Hematopoietic multipotent progenitor cell treated with erythropoietin and hydrocortisone succinate and interleukin-3 and kit ligand, for 8 days (in vitro differentiated cells): ENCODE data around the gene VCL.
A peak's percentile ranks its signal among the peaks of the same experiment; 100 is the strongest.

ENCODE experiments used
- DNase-seq: peaks from one replicate; pipeline ENCODE4 v3.0.0-alpha.2; 2015

Gene VCL

DNA sequence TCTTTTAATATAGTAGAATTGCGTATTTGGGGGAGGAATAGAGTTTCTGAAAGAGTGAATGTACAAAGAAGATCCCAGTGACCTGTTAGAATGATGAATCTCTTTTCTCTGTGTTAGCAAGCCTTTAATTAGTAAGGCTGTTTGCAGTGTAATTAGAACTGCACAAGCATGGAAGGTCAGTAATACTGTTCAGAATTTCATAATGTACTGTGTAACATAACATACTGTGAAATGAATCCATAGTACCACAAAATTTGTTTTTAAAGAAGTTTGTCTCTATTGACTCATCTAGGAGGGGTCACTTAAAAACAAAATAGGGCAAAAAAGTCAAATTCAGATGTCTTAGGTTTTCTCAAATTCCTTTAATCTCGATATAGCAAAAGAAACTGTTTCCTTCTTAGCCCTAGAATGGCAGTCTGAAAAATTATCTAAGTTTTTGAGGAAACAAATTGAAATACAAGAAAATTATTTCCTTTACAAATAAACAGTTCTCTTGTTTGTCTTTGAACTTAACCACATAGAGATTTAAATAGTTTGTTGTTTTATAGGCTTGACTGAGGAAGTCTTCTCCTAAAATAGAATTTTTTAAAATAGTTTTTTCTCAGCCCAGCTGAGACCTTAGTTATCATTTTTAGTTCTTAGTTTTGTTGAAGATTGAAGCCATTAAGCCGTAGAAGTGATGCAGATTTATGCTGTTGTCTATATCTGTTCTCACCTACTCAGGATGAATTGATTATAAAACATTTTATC is 165.6 kb downstream of the VCL start:
- no peak for DNase-seq

DNA sequence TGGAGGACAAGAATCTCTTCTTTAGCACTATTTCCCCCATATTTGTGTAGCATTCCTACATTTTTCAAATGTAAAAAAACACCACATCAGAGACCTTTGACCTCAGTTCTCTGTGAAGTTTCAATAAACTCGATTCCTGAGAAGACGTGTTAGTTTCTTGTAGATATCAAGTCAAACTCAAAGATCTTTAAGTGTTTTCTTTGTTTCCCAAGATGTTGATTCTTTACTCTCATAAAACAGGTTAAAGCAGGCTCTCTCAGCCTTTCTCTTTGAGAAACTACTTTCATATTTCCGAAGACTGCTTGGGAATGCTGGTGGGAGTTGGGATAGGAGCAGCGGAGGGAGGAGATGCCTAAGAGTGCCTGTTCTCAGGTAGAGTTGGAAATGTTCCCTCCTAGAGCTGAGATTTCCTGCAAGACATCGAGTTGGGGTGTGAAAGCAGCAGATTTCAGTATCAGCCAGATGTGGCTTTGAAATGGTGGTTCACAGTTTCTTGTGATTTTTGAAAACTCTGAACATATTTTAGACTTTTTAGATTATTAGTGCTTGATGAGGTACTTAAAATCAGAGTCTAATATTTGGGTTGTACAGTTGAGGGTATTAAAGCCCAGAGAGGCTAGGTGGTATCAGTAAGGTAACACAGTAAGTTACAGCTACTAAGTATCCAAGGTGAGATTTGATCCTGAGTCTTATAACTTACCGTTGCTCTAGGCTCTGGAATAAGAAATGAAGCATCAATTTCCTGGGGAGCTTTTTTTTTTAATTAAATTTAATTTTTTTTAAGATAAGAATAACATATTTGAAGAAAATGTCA is 167.0 kb downstream of the VCL start:
- DNase-seq: no peak

- peak; percentile 46 for DNase-seq
Observed at GRCh38 chr10:74165530-74165901, 167.6 kb downstream of the VCL start.

DNA sequence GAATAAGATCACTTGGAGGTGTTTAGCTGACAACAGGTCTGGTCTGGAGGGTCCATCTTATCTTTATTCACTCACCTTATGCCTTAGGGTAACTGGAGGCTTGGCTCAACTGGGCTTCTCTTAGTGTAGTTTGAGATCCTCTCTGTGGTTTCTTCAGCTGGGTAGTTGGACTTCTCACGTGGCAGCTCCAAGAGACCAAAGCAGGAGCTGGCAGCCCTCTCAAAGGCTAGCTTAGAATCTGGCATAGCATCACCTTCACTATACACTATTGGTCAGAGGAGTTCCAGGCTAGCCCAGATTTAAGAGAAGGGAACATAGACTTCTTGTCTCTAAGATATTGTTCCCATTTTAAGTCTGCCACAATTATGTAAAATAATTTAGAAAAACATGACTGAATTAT is 169.5 kb downstream of the VCL start:
- DNase-seq: no peak
